HG03108 (cell line): Measurements from ENCODE around the gene CLMN.
A peak's percentile ranks its signal among the peaks of the same experiment; 100 is the strongest.

Experiments
- ATAC-seq: cut with Tn5 transposase; IDR thresholded peaks from one replicate; pipeline ENCODE4 v1.9.1; 2021; ENCODE audit warnings: moderate library complexity; ENCODE audit not compliant: unreplicated experiment

CLMN gene, protein sequence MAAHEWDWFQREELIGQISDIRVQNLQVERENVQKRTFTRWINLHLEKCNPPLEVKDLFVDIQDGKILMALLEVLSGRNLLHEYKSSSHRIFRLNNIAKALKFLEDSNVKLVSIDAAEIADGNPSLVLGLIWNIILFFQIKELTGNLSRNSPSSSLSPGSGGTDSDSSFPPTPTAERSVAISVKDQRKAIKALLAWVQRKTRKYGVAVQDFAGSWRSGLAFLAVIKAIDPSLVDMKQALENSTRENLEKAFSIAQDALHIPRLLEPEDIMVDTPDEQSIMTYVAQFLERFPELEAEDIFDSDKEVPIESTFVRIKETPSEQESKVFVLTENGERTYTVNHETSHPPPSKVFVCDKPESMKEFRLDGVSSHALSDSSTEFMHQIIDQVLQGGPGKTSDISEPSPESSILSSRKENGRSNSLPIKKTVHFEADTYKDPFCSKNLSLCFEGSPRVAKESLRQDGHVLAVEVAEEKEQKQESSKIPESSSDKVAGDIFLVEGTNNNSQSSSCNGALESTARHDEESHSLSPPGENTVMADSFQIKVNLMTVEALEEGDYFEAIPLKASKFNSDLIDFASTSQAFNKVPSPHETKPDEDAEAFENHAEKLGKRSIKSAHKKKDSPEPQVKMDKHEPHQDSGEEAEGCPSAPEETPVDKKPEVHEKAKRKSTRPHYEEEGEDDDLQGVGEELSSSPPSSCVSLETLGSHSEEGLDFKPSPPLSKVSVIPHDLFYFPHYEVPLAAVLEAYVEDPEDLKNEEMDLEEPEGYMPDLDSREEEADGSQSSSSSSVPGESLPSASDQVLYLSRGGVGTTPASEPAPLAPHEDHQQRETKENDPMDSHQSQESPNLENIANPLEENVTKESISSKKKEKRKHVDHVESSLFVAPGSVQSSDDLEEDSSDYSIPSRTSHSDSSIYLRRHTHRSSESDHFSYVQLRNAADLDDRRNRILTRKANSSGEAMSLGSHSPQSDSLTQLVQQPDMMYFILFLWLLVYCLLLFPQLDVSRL

DNA sequence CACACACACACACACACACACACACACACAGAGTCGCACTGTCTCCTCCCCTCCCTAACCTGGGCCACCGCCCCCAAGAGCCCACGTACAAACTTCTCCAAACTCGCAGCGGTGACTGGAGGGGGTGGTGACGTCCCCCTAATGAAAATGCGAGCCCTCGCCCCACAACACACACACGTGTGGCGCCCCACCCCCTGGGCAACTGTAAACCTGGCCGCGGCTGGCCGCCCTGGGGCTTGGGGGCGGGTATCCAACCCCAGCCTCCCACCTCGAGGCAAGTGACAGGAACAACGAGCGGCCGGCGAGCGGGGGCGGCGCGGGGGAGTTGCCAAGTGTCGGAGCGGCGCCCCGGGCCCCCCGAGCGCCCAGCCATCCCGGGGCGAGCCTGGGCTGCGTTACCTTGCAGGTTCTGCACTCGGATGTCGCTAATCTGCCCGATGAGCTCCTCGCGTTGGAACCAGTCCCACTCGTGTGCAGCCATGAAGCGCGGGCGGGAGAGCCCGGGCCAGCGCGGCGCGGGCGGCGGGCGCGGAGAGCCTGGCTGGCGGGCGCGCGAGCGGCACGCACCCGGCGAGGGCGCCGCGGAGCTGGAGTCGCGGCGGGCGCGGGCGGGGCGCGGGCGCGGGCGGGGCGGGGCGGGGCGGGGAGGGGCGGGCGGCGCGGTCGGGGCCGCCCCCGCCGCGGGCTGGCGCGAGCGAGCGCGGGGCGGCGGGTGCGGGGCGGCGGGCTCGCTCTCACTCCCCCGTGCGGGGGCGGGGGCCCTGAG, at the start of gene CLMN:
TSS of gene CLMN (minus strand) at position 597 of the 766 bp plus-strand sequence. CDS start at position 481, 116 bp downstream.
- no peak for ATAC-seq

- no peak for ATAC-seq
Measured at GRCh38 chr14:95365401-95365800, 45.7 kb upstream of the CLMN start.

- no peak for ATAC-seq
Measured at GRCh38 chr14:95364481-95365209, 44.9 kb upstream of the CLMN start.

GRCh38 chr14:95363468-95363954, 43.8 kb upstream of the CLMN start:
- no peak for ATAC-seq

GRCh38 chr14:95362138-95362494, 42.4 kb upstream of the CLMN start:
- ATAC-seq: no peak

DNA sequence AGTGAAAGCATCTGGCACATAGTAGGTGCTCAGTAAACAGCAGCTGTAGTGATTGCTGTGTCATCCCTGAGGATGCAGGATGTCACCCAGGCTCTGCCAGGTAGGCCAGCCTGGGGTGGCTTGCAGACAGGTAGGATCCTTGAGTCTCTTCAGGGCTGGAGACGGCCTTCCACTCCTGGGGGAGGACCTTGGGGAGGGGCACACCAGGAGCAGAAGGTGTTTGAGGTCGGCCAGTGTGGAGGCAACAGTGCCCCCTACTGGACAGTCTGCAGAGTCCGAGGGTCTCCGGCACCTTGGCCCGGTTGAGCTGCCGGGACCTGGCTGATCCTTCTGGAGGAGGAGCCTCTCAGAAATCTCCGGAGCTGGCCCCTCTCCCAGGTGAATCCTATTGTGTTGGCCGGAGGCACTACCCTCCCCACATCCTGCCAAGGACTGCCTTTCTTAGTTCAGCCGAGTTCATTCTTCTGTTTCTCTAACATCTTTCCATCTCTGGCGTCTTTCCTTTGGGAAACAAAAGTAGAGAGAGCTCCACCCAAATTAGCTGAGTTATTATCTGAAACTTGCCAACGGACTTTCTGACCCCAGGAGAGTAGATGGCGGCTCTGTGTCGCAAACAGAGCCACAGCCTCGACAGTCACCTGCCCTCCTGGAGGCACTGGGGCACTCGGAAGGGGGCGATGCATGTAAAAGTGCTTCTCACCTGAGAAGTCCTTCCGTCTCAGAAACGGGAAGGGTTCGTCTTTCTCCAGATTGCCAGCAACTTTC, 41.8 kb upstream of the CLMN start:
- ATAC-seq: peak; percentile 52

DNA sequence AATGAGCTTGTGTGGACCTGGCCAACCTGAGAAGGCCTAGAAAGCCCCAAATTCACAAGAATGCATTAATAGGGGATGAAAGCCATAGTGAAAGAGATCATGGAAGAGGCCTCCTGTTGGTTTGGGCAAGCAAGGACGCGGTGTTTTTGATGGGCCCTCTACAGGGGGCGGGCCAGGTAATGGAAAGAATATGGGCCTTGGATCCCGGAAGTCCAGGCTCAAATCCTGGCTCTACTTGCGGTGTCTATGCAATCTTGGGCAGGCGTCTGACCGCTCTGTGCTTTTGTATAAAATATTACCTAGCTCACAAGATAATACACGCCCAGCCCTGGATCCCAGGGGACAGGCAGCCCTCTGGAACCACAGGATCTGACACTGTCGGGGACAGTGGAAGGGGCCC, 41.1 kb upstream of the CLMN start:
- ATAC-seq: no peak

- ATAC-seq: no peak
Measured at GRCh38 chr14:95359994-95360826, 40.5 kb upstream of the CLMN start.

- no peak for ATAC-seq
Measured at GRCh38 chr14:95356245-95356869, 36.6 kb upstream of the CLMN start.

DNA sequence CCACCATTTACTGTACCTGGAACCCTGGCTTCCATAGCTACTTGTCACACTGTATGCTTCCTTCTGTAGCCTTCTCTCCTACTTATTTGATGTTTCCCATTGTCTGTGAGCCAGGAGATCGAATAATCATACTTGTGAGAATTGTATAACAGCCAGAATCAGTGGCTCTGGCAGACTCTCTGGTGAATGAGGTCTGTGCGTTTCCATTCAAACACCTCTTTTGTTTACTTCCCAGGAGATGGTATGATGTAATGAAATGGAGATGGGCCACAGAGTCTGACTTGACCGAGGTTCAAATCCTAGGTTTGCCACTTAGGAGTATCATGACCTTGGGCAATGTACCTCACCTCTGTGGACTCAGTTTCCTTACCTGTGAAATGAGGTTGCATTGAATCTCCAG, 35.7 kb upstream of the CLMN start:
- ATAC-seq: no peak

GRCh38 chr14:95354834-95355233, 35.1 kb upstream of the CLMN start:
- ATAC-seq: no peak

DNA sequence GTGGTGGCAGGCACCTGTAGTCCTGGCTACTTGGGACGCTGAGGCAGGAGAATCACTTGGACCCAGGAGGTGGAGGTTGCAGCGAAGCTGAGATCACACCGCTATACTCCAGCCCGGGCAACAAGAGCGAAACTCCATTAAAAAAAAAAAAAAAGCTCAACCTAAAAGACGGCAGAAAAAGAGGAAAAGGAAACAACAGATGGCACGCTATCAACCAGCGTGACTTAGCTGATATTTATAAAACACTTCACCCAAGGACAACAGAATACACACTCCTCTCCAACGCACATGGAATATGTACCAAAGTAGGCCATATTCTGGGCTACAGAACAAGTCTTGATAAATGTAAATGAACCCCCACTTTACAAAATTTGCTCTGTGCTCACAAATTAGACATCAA, 34.0 kb upstream of the CLMN start:
- no peak for ATAC-seq

DNA sequence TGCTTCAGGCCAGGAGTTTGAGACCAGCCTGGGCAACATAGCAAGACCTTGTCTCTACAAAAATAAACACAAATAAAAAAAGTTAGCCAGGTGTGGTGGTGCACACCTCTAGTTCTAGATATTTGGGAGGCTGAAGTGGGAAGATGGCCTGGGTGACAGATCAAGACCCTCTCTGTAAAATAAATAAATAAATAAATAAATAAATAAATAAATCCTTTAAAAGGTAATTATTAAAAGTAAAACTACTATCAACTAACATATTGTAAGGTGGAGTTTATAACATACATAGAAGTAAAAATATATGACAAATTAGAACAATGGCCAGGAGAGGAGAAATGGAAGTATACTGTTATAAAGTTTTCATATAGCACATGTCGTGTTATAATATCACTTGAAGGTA, 33.3 kb upstream of the CLMN start:
- ATAC-seq: no peak

GRCh38 chr14:95352481-95352880, 32.8 kb upstream of the CLMN start:
- ATAC-seq: no peak

GRCh38 chr14:95349241-95349640, 29.5 kb upstream of the CLMN start:
- no peak for ATAC-seq

GRCh38 chr14:95348395-95349080, 28.8 kb upstream of the CLMN start:
- ATAC-seq: no peak

DNA sequence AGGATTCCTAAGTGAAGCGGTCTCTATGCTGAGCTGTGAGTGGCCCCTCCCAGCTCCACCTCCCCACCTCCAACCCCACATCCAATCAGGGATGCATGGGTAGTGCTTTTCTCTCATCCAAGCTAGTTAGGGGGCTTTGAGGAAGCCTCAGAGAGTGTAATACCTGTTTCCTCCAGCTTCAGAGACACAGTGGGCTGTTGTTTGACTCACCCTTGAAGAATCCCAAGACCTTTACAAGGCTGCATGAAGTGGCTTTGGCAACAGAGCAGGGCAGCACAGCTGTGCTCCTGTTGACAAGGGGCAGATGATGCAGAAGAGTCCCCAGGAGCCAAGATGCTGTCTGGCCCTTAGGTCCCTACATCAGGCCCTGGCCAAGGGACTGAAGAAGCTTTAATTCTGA, 27.1 kb upstream of the CLMN start:
- no peak for ATAC-seq

DNA sequence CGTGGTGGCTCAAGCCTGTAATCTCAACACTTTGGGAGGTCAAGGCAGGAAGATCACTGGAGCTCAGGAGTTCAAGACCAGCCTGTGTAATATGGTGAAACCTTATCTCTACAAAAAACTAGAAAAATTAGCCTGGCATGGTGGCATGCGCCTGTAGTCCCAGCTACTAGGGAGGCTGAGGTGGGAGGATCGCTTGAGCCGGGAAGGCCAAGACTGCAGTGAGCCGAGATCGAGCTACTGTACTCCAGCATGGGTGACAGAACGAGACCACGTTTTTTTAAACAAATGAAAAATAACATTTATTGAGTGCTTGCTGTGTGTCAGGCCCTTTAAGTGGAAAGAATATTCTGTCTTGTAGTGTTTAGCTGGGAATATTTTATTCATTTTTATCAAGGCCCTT, 26.6 kb upstream of the CLMN start:
- no peak for ATAC-seq
